ENCODE results near the gene DOCK4. TPM values are rescaled to one million over a fixed set of nuclear protein-coding genes. Genes with fewer than 3 reads are reported as not detected.

The DOCK4 gene
- total RNA-seq, 1 experiment from 2014 or later, result 4.9 TPM

DNA sequence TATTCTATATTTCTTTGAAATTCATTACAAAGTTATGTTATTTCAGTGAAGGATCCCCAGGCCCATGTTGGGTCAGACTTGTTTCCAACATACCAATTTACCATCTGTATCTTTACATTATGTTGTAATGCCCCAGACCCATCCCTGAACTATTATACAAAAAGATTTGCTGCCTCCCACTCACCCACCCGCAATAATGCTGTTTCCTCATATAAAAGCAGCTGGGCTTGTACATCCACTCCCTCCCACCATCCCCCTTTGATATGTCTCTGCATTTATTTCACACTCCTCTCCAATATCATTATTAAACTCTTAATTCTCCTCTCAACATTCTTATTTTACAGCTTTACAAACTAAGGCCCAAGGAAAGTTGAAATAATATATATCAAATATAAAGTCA, 153.7 kb downstream of the DOCK4 start:
- Histone ChIP-seq H4K8ac (replicated peaks; ENCODE audit: insufficient read length, low read depth, low read length) (no peak overlapping the region), H2AFZ (ENCODE audit: low read length) (no peak overlapping the region), H4K91ac (ENCODE audit: insufficient read length, low read depth, low read length) (no peak overlapping the region), H2BK20ac (ENCODE audit: low read depth, low read length, poor library complexity, severe bottlenecking) (no peak overlapping the region), H3K23me2 (ENCODE audit: insufficient read length, low read depth, low read length, poor library complexity, severe bottlenecking) (no peaks in the 10 kb centered on the region), H3K4ac (ENCODE audit: low read depth, low read length) (no peak overlapping the region), H3K27me3 (ENCODE audit: insufficient read depth, low read length) (no peaks in the 10 kb centered on the region), H3K79me1 (ENCODE audit: insufficient read depth, low read depth, low read length, poor library complexity, severe bottlenecking) (peaks cover 2% of the 10 kb centered on the region), H3K4me2 (ENCODE audit: insufficient read depth, insufficient read length, low read length) (no peak overlapping the region), H3K4me1 (ENCODE audit: insufficient read depth, low read length) (no peaks in the 10 kb centered on the region; the same call in 1 of the 2 replicates), H2BK5ac (ENCODE audit: insufficient read length, low read length) (no peak overlapping the region), H2BK120ac (ENCODE audit: low read depth, low read length, poor library complexity, severe bottlenecking) (no peak overlapping the region), H3K18ac (ENCODE audit: insufficient read length, low read depth, low read length) (no peak overlapping the region), H3K9me3 (ENCODE audit: control insufficient read depth, low read depth, low read length) (no peaks in the 10 kb centered on the region), H3K14ac (ENCODE audit: insufficient read depth, low read length) (no peak overlapping the region), H3T11ph (ENCODE audit: low read length) (no peak overlapping the region), H3K56ac (ENCODE audit: insufficient read length, low read depth, low read length) (no peak overlapping the region), H4K20me1 (ENCODE audit: control insufficient read depth, insufficient read depth, insufficient read length) (no peaks in the 10 kb centered on the region), H3K9ac (ENCODE audit: extremely low read depth, insufficient read length, low read length) (no peak overlapping the region), H2AK5ac (ENCODE audit: insufficient read length, low read length) (no peak overlapping the region), H3K23ac (ENCODE audit: insufficient read length, low read depth, low read length) (no peak overlapping the region), H2BK15ac (ENCODE audit: low read depth, low read length) (no peak overlapping the region), H2BK12ac (ENCODE audit: insufficient read length, low read depth, low read length) (no peak overlapping the region), H3K79me2 (ENCODE audit: insufficient read depth, low read length) (no peaks in the 10 kb centered on the region; the same call in 1 of the 2 replicates), H4K5ac (ENCODE audit: insufficient read length, low read depth, low read length) (no peak overlapping the region), H3K27ac (ENCODE audit: insufficient read length, low read depth, low read length) (no peak overlapping the region)
- H3K27me3 Mint-ChIP-seq (ENCODE audit: low read depth), result no peaks in the 10 kb centered on the region
- DNase-seq, result no peak
- H3K4me3 Mint-ChIP-seq, result no peak overlapping the region
- H3K9me3 Mint-ChIP-seq, result peaks cover 0 to 3% of the 10 kb centered on the region in 2 experiments; a peak in 1 of 5 replicates
- H3K4me1 Mint-ChIP-seq, result peaks cover 0 to 6% of the 10 kb centered on the region in 2 experiments; a peak in 2 of 4 replicates
- peaks cover 0 to 2% (median 0%) of the 10 kb centered on the region in 3 experiments; a peak in 2 of 7 replicates for H3K36me3 Mint-ChIP-seq (ENCODE audit: insufficient read depth in 1 of 3, low read depth in 3 of 3)
- WGBS (ENCODE audit: extremely low coverage, insufficient read length, low lambda C conversion rate), result no CpG with 5 or more reads among the region's 1 CpG
- H3K27ac Mint-ChIP-seq, result no peak overlapping the region
- TF ChIP-seq, protein P1, sequence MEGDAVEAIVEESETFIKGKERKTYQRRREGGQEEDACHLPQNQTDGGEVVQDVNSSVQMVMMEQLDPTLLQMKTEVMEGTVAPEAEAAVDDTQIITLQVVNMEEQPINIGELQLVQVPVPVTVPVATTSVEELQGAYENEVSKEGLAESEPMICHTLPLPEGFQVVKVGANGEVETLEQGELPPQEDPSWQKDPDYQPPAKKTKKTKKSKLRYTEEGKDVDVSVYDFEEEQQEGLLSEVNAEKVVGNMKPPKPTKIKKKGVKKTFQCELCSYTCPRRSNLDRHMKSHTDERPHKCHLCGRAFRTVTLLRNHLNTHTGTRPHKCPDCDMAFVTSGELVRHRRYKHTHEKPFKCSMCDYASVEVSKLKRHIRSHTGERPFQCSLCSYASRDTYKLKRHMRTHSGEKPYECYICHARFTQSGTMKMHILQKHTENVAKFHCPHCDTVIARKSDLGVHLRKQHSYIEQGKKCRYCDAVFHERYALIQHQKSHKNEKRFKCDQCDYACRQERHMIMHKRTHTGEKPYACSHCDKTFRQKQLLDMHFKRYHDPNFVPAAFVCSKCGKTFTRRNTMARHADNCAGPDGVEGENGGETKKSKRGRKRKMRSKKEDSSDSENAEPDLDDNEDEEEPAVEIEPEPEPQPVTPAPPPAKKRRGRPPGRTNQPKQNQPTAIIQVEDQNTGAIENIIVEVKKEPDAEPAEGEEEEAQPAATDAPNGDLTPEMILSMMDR (conservative IDR thresholded peaks at IDR 0.05), result no peak
